Body of pancreas (tissue), 4 donors: ENCODE results near the gene GAREM1. TPM values are rescaled to one million over a fixed set of nuclear protein-coding genes. Genes with fewer than 3 reads are reported as not detected.

ENCODE experiments used
- ATAC-seq: fragments of 150-250 bp; one replicate; pipeline ENCODE4 v1.9.1; 2016
- DNase-seq, 4 donors: peaks; one replicate each; pipeline ENCODE4 v3.0.0-alpha.2; 2019
- H3K27ac ChIP-seq, 4 donors: fragments of 200-600 bp; sonication (generic); 1 replicate in 3 of 4; 2 replicates in 1 of 4; pipeline versions ENCODE4 v1.5.1 to v1.6.1; 2016 to 2019; ENCODE audit warnings: mild to moderate bottlenecking in 1 of 4, mixed read lengths in 1 of 4, moderate library complexity in 1 of 4
- H3K27me3 ChIP-seq, 2 donors: fragments of 200-600 bp; sonication (generic); one replicate each; pipeline ENCODE4 v1.6.0; 2016; ENCODE audit warnings: mild to moderate bottlenecking in 1 of 2
- H3K36me3 ChIP-seq, 2 donors: fragments of 200-600 bp; sonication (generic); replicated peaks in 1 of 2; 2 replicates each; pipeline ENCODE4 v1.5.1; 2016; ENCODE audit warnings: low read depth in 2 of 2; ENCODE audit not compliant: insufficient read depth in 1 of 2
- H3K4me1 ChIP-seq: fragments of 200-600 bp; sonication (generic); one replicate; pipeline ENCODE4 v1.6.0; 2016
- H3K4me3 ChIP-seq, 2 donors: fragments of 200-600 bp; sonication (generic); 1 replicate in 1 of 2; 2 replicates in 1 of 2; pipeline ENCODE4 v1.5.1; 2016 to 2019
- H3K9me3 ChIP-seq, 3 donors: fragments of 200-600 bp; sonication (generic); 1 replicate in 2 of 3; 2 replicates in 1 of 3; pipeline ENCODE4 v1.5.1; 2016
- POLR2A ChIP-seq, 3 donors: fragments of 450-650 bp; IDR thresholded peaks; one replicate each; pipeline ENCODE4 v1.6.1; 2016; ENCODE audit warnings: antibody characterized with exemption in 3 of 3, mild to moderate bottlenecking in 2 of 3
- WGBS, 2 donors: methylation state at CpG; one replicate each; pipeline ENCODE4 v1.1.5; 2017; 5-methylcytosine and 5-hydroxymethylcytosine counted together
- intact Hi-C: fragments of 100-400 bp; cut with DNase I; formaldehyde crosslinking; loops from one replicate; pipeline ENCODE4 v1.15.1; 2023
- total RNA-seq, 2 donors: library from RNA; depleted of rRNA; stranded (reverse); fragments of >200 nt; gene quantifications; one replicate each; pipeline ENCODE4 v1.1.0, GENCODE V29; 2016
- TF ChIP-seq, protein P1 (sequence below), 7 experiments: fragments of 450-650 bp in 4 of 7; fragments of 200-600 bp in 3 of 7; sonication (generic) in 3 of 7; IDR thresholded peaks; one replicate each; pipeline ENCODE4 v1.5.1; 2016 to 2019; ENCODE audit warnings: antibody characterized with exemption in 7 of 7

The GAREM1 gene
- total RNA-seq, 2 donors from 2014 or later, result 16.1 to 16.8 TPM

DNA sequence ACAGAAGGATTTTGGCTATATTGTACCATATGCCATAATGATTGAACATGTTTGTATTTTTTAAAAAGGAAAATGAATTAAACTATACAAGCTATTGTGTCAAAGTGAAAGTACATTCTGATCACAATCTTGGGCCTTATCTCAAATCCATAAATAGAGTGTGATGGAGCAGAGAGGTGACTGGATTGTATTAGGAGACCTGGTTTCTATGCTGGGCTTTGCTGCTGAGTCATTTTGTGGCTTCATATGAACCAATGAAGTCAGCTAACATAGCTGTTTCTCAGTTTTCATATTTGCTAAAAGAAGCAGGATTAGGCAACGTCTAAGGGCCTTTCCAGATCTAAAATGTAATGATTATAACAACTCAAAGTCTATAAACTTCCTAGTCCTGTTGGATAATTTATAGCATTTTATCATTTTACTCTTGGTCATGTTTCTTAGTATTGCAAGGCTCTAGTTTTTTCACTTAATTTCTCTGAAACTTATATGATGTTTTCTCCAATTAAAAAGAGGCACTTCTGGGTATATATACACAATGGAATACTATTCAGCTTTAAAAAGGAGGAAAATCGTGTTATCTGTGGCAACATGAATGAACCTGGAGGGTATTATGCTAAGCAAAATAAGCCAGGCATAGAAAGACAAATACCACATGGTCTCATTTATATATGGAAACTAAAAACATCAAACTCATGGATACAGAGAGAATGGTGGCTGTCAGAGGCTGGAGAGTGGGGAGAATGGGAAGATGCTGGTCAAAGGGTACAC is 168.5 kb downstream of the GAREM1 start:
- Histone ChIP-seq H3K27ac (peak overlapping the region in 3 of 4 donors; percentile 10 to 37 (median 17)), H3K36me3 (no peaks in the 10 kb centered on the region), H3K4me3 (no peak overlapping the region), H3K27me3 (no peaks in the 10 kb centered on the region), H3K9me3 (no peaks in the 10 kb centered on the region), H3K4me1 (peaks cover 19% of the 10 kb centered on the region)
- ATAC-seq (peak; percentile 87), DNase-seq (peak in 1 of 4 donors; percentile 38)
- TF ChIP-seq, protein P1, sequence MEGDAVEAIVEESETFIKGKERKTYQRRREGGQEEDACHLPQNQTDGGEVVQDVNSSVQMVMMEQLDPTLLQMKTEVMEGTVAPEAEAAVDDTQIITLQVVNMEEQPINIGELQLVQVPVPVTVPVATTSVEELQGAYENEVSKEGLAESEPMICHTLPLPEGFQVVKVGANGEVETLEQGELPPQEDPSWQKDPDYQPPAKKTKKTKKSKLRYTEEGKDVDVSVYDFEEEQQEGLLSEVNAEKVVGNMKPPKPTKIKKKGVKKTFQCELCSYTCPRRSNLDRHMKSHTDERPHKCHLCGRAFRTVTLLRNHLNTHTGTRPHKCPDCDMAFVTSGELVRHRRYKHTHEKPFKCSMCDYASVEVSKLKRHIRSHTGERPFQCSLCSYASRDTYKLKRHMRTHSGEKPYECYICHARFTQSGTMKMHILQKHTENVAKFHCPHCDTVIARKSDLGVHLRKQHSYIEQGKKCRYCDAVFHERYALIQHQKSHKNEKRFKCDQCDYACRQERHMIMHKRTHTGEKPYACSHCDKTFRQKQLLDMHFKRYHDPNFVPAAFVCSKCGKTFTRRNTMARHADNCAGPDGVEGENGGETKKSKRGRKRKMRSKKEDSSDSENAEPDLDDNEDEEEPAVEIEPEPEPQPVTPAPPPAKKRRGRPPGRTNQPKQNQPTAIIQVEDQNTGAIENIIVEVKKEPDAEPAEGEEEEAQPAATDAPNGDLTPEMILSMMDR (IDR thresholded peaks at IDR 0.05), result no peak
- TF ChIP-seq POLR2A (IDR thresholded peaks at IDR 0.05), result no peak
- 49 to 50% methylated on average over 2 of the region's 2 CpGs for WGBS, 2 donors
- intact Hi-C loops, result no loop called here

DNA sequence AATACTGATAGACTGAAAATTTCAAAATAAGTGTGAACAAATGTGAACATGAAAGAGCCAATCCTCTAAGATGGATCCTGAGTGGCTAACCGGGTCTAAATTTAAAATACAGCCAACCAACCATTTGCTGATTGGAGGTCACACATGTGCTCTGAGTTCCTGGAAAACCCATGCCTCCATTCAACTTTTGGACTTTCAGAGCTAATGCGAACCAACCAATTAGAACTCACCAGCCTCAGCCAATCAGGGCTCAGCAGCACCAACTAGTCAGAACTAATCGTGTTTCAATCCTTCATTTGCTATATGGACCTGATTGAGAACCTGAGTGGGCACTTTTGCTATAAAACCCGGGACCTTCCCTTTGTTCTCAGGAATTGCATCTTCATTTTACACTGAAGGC is 169.3 kb downstream of the GAREM1 start:
- 89 to 91% methylated on average over 4 of the region's 4 CpGs for WGBS, 2 donors
- Histone ChIP-seq H3K36me3 (no peaks in the 10 kb centered on the region), H3K27me3 (no peaks in the 10 kb centered on the region), H3K9me3 (no peaks in the 10 kb centered on the region), H3K4me3 (no peak overlapping the region), H3K4me1 (peaks cover 19% of the 10 kb centered on the region), H3K27ac (peak overlapping the region in 2 of 4 donors; percentile 10 to 37)
- no peak for TF ChIP-seq POLR2A (IDR thresholded peaks at IDR 0.05)
- TF ChIP-seq, protein P1 (IDR thresholded peaks at IDR 0.05), result no peak
- ATAC-seq (no peak), DNase-seq (no peak)
- intact Hi-C loops, result no loop called here

DNA sequence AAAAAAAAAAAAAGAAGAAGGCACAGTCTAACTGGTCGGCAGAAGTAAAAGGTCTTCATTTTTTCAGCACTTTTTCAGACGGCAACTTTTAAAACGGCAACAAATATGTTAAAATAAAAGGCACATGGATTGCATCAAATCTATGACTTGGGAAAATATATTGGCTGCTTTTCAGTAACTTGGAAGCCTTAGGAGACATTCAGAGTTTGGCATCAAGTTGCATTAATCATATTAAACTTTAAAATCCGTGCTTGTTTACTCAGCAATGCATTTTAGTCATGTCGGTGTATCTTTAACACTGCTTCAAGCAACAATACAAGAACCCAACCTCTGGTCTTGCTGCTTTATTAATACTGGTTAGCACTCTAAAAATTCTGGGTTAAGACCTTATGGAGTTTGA is 169.8 kb downstream of the GAREM1 start:
- ATAC-seq (no peak), DNase-seq (no peak)
- Histone ChIP-seq H3K27me3 (no peaks in the 10 kb centered on the region), H3K9me3 (no peaks in the 10 kb centered on the region), H3K27ac (peak overlapping the region in 1 of 4 donors; percentile 10), H3K36me3 (no peaks in the 10 kb centered on the region), H3K4me3 (no peak overlapping the region), H3K4me1 (peaks cover 19% of the 10 kb centered on the region)
- 74 to 78% methylated on average over 5 of the region's 5 CpGs for WGBS, 2 donors
- TF ChIP-seq, protein P1 (IDR thresholded peaks at IDR 0.05), result no peak
- no peak for TF ChIP-seq POLR2A (IDR thresholded peaks at IDR 0.05)
- intact Hi-C loops, result no loop called here

- no peaks in the 10 kb centered on the region for H3K27me3 ChIP-seq
- H3K27ac ChIP-seq, result no peak overlapping the region
- DNase-seq (no peak), ATAC-seq (no peak)
- WGBS, 2 donors, result 68 to 74% methylated on average over 1 of the region's 1 CpG
- no peaks in the 10 kb centered on the region for H3K9me3 ChIP-seq
- TF ChIP-seq POLR2A (IDR thresholded peaks at IDR 0.05), result no peak
- TF ChIP-seq, protein P1 (IDR thresholded peaks at IDR 0.05), result no peak
- H3K4me1 ChIP-seq, result peaks cover 19% of the 10 kb centered on the region
- intact Hi-C loops, result no loop called here
- H3K36me3 ChIP-seq, result no peaks in the 10 kb centered on the region
- no peak overlapping the region for H3K4me3 ChIP-seq
These were observed 171.2 kb downstream of the GAREM1 start for GRCh38 chr18:32299484-32299883.
